K562 (cell line): ENCODE results near the gene EPB41L3. TPM values are rescaled to one million over a fixed set of nuclear protein-coding genes. Genes with fewer than 3 reads are reported as not detected.

Experiments used
- ATAC-seq: fragments of 200-7000 bp; cut with Tn5 transposase; 3 replicates; pipeline ENCODE4 v1.9.1; 2020; ENCODE audit warnings: moderate library complexity
- BruUV-seq: library from RNA; stranded (reverse); fragments of 400-500 nt; replicated peaks from 2 replicates; lab custom pipeline; 2021; lab: Mats Ljungman, UMichigan
- CTCF ChIA-PET: fragments of 300-600 bp; formaldehyde crosslinking; extraction: SDS; loops from one replicate; lab custom pipeline; 2021; ENCODE audit warnings: low intra/inter-chr PET ratio; lab: Yijun Ruan, JAX
- POLR2A ChIA-PET: fragments of 300-600, 350-650 bp; sonication (Branson Sonifier 250); formaldehyde crosslinking; extraction: SDS; loops from one replicate; lab custom pipeline; 2021; ENCODE audit warnings: antibody characterized with exemption, inconsistent platforms; lab: Yijun Ruan, JAX
- DNase-seq, 4 experiments: peaks; one replicate each; pipeline versions ENCODE4 v3.0.0 to v3.0.0-alpha.2; 2011 to 2018; ENCODE audit warnings: low spot score in 3 of 4, mixed read lengths in 3 of 4; ENCODE audit errors: extremely low read depth in 1 of 4
- FAIRE-seq: peaks from 2 replicates; lab custom pipeline; 2011; peaks lifted over from hg19 to GRCh38; lab: Jason Lieb, UNC
- H2AFZ ChIP-seq: 2 replicates; pipeline ENCODE4 v1.6.0; 2011; ENCODE audit warnings: low read depth, low read length, control low read depth, inconsistent platforms
- H3K27ac ChIP-seq: fragments of 200-600 bp; 3 replicates; pipeline ENCODE4 v1.8.0; 2011; ENCODE audit warnings: low read depth, mild to moderate bottlenecking, control low read depth, inconsistent platforms, low read length, moderate library complexity, mixed read lengths; ENCODE audit errors: extremely low read depth
- H3K27me3 ChIP-seq, 2 experiments: fragments of 300-600 bp in 1 of 2; 2 replicates in 1 of 2; 3 replicates in 1 of 2; pipeline versions ENCODE4 v1.6.0 to v1.8.0; 2011; ENCODE audit warnings: inconsistent platforms in 2 of 2, low read length in 2 of 2, mild to moderate bottlenecking in 1 of 2, mixed read lengths in 1 of 2, moderate library complexity in 1 of 2; ENCODE audit not compliant: control insufficient read depth in 2 of 2, insufficient read depth in 2 of 2
- H3K36me3 ChIP-seq: fragments of 300-600 bp; 3 replicates; pipeline ENCODE4 v1.8.0; 2011; ENCODE audit warnings: mild to moderate bottlenecking, low read length, inconsistent platforms; ENCODE audit not compliant: control insufficient read depth, insufficient read depth
- H3K4me1 ChIP-seq, 2 experiments: fragments of 200-600 bp in 1 of 2; replicated peaks in 1 of 2; 2 replicates in 1 of 2; 3 replicates in 1 of 2; pipeline versions ENCODE4 v1.5.1 to v1.8.0; 2011; ENCODE audit warnings: inconsistent platforms in 2 of 2, low read length in 2 of 2, mild to moderate bottlenecking in 1 of 2, mixed read lengths in 1 of 2, moderate library complexity in 1 of 2; ENCODE audit not compliant: control insufficient read depth in 2 of 2, insufficient read depth in 2 of 2
- H3K4me2 ChIP-seq: 2 replicates; pipeline ENCODE4 v1.6.1; 2011; ENCODE audit warnings: low read length, control low read depth, inconsistent platforms, mixed read lengths; ENCODE audit not compliant: insufficient read depth
- H3K4me3 ChIP-seq: fragments of 200-600 bp; sonication (generic), shearing (Covaris generic); 2 replicates; pipeline ENCODE4 v1.5.1; 2016; ENCODE audit warnings: control low read depth, inconsistent platforms
- H3K79me2 ChIP-seq: fragments of 200-600 bp; 3 replicates; pipeline ENCODE4 v1.8.0; 2011; ENCODE audit warnings: low read length, inconsistent platforms; ENCODE audit not compliant: control insufficient read depth, insufficient read depth
- H3K9ac ChIP-seq, 2 experiments: 2 replicates each; pipeline versions ENCODE4 v1.6.0 to v1.6.1; 2011; ENCODE audit warnings: low read depth in 2 of 2, low read length in 2 of 2, control low read depth in 1 of 2, inconsistent platforms in 1 of 2, mild to moderate bottlenecking in 1 of 2, mixed read lengths in 1 of 2; ENCODE audit not compliant: insufficient read depth in 1 of 2
- H3K9me1 ChIP-seq: one replicate; pipeline ENCODE4 v1.6.0; 2011; ENCODE audit warnings: inconsistent platforms, mild to moderate bottlenecking, low read length, moderate library complexity; ENCODE audit not compliant: control insufficient read depth, insufficient read depth
- H3K9me3 ChIP-seq: replicated peaks from 2 replicates; pipeline ENCODE4 v1.5.1; 2011; ENCODE audit warnings: low read depth, low read length, inconsistent platforms; ENCODE audit not compliant: control insufficient read depth, insufficient read depth
- H4K20me1 ChIP-seq: replicated peaks from 2 replicates; pipeline ENCODE4 v1.6.1; 2011; ENCODE audit warnings: low read length, inconsistent platforms, mixed read lengths; ENCODE audit not compliant: control insufficient read depth, insufficient read depth
- HSF4 ChIP-seq: fragments of 250-450 bp; sonication (Bioruptor Pico); IDR thresholded peaks from 2 replicates; pipeline ENCODE4 v2.1.2; 2022; ENCODE audit warnings: mild to moderate bottlenecking, moderate library complexity, borderline replicate concordance
- MCM5 ChIP-seq: fragments of 450-650 bp; IDR thresholded peaks from 2 replicates; pipeline ENCODE4 v1.6.1; 2016; ENCODE audit warnings: low read depth
- MYNN ChIP-seq, 2 experiments: sonication (generic); formaldehyde crosslinking in 1 of 2; IDR thresholded peaks; 2 replicates each; pipeline versions ENCODE4 v1.5.0 to v1.6.1; 2016 to 2020; ENCODE audit warnings: antibody characterized with exemption in 1 of 2, missing genetic modification reagents in 1 of 2
- TFAP4 ChIP-seq: sonication (generic); formaldehyde crosslinking; IDR thresholded peaks from 2 replicates; pipeline ENCODE4 v1.8.0; 2022; ENCODE audit warnings: missing genetic modification reagents, mild to moderate bottlenecking, moderate library complexity, borderline replicate concordance
- ZNF717 ChIP-seq: fragments of 250-450 bp; sonication (Bioruptor Pico); IDR thresholded peaks from 2 replicates; pipeline ENCODE4 v1.5.0; 2021
- WGBS: fragments of 100-300 bp; shearing (Covaris generic); methylation state at CpG from one replicate; pipeline ENCODE4 v1.1.6; 2016; ENCODE audit warnings: low coverage, mixed read lengths; ENCODE audit not compliant: insufficient coverage; ENCODE audit errors: missing lambda C conversion rate; 5-methylcytosine and 5-hydroxymethylcytosine counted together
- in situ Hi-C: fragments of 300-500 bp; cut with MboI; formaldehyde crosslinking; loops from 4 replicates; pipeline ENCODE4 v1.15.0; 2018; ENCODE audit warnings: inconsistent platforms, mixed read lengths
- intact Hi-C: fragments of 100-400 bp; cut with micrococcal nuclease; formaldehyde crosslinking; loops from 2 replicates; pipeline ENCODE4 v1.14.2; 2022
- polyA plus RNA-seq, 8 experiments: library from polyadenylated mRNA; depleted of rRNA in 4 of 8; stranded (reverse) in 5 of 8; unstranded in 3 of 8; fragments of >200 nt; fragmentation: Nextera tagmentation in 2 of 8; fragmentation: Illumina TruSeq in 1 of 8; extraction: Ambion mirVana in 2 of 8; extraction: Trizol in 1 of 8; gene quantifications; 2 replicates each; pipeline versions ENCODE4 v1.2.1 to v1.2.3, GENCODE V29; 2011 to 2014; ENCODE audit warnings: inconsistent platforms in 1 of 8, missing spikeins in 1 of 8
- total RNA-seq, 7 experiments: library from RNA; depleted of rRNA in 6 of 7; stranded (reverse); fragments of >200 nt in 6 of 7; fragmentation: Illumina TruSeq in 2 of 7; extraction: Trizol in 2 of 7; gene quantifications; 2 replicates each; pipeline versions ENCODE4 v1.2.1 to v1.2.3, GENCODE V29; 2011 to 2021; ENCODE audit warnings: low replicate concordance in 1 of 7
- TF ChIP-seq, protein P1 (sequence below): sonication (generic); formaldehyde crosslinking; IDR thresholded peaks from 2 replicates; pipeline ENCODE4 v1.8.0; 2023; ENCODE audit warnings: missing genetic modification reagents, mild to moderate bottlenecking, borderline replicate concordance
- TF ChIP-seq, protein P2 (sequence below), 2 experiments: fragments of 450-650 bp; conservative IDR thresholded peaks; 2 replicates each; pipeline ENCODE4 v1.6.1; 2017; ENCODE audit warnings: mild to moderate bottlenecking in 2 of 2, moderate library complexity in 2 of 2
- TF ChIP-seq, protein P3 (sequence below): fragments of 450-650 bp; formaldehyde crosslinking; IDR thresholded peaks from 2 replicates; pipeline ENCODE4 v1.4.0; 2020; ENCODE audit warnings: mild to moderate bottlenecking, moderate library complexity
- TF ChIP-seq, protein P4 (sequence below), 2 experiments: fragments of 450-650 bp in 1 of 2; sonication (generic) in 1 of 2; formaldehyde crosslinking; conservative IDR thresholded peaks; 2 replicates each; pipeline versions ENCODE4 v1.4.0 to v1.8.1; 2020 to 2022; ENCODE audit warnings: mild to moderate bottlenecking in 1 of 2, missing genetic modification reagents in 1 of 2

The EPB41L3 gene
- total and polyA plus RNA-seq, 9 of the 15 experiments (the other 6 are each of a cell fraction or from before 2014, with no cell fraction given): 0.44 to 0.49 TPM; not detected in 7

DNA sequence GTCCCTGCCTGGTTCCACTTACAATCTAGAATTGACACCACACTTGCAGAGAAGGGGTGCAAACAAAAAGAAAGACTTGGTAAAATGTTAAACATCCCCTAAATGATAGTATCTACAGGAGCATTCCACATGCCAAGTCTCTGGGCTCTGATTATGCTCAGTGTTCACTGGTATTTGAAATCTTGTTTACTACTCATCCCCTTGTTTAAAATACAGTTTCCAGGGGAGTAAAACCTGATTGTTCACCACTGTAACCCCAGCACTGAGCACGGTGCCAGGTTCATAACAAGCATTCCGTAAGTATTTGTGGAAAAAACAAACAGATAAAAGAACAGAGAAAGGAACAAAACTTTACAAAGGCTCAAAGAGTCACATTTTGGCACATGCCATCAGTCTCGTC, 11.7 kb downstream of the EPB41L3 start:
- Histone ChIP-seq H3K79me2 (no peaks in the 10 kb centered on the region), H3K9me1 (no peaks in the 10 kb centered on the region), H4K20me1 (no peaks in the 10 kb centered on the region), H3K9me3 (no peaks in the 10 kb centered on the region; the same call in 1 of the 2 replicates), H3K4me1 (no peaks in the 10 kb centered on the region), H3K9ac (no peak overlapping the region), H3K4me3 (no peak overlapping the region), H3K36me3 (no peaks in the 10 kb centered on the region), H3K4me2 (no peak overlapping the region), H3K27ac (no peak overlapping the region), H2AFZ (no peak overlapping the region), H3K27me3 (no peaks in the 10 kb centered on the region)
- DNase-seq (no peak), ATAC-seq (no peak), FAIRE-seq (no peak)
- intact Hi-C loops (no loop called here), in situ Hi-C loops (no loop called here)
- 0% methylated on average over 3 of the region's 3 CpGs for WGBS
- ChIA-PET CTCF (no interaction called here), POLR2A (no interaction called here)
- no TSS peak for BruUV-seq
- TF ChIP-seq MYNN (IDR thresholded peaks at IDR 0.05) (no peak), MYNN (CRISPR knock-in tag; IDR thresholded peaks at IDR 0.05) (no peak), TFAP4 (CRISPR knock-in tag) (no peak), ZNF717 (no peak), HSF4 (CRISPR knock-in tag) (no peak), MCM5 (no peak)
- TF ChIP-seq, protein P1, sequence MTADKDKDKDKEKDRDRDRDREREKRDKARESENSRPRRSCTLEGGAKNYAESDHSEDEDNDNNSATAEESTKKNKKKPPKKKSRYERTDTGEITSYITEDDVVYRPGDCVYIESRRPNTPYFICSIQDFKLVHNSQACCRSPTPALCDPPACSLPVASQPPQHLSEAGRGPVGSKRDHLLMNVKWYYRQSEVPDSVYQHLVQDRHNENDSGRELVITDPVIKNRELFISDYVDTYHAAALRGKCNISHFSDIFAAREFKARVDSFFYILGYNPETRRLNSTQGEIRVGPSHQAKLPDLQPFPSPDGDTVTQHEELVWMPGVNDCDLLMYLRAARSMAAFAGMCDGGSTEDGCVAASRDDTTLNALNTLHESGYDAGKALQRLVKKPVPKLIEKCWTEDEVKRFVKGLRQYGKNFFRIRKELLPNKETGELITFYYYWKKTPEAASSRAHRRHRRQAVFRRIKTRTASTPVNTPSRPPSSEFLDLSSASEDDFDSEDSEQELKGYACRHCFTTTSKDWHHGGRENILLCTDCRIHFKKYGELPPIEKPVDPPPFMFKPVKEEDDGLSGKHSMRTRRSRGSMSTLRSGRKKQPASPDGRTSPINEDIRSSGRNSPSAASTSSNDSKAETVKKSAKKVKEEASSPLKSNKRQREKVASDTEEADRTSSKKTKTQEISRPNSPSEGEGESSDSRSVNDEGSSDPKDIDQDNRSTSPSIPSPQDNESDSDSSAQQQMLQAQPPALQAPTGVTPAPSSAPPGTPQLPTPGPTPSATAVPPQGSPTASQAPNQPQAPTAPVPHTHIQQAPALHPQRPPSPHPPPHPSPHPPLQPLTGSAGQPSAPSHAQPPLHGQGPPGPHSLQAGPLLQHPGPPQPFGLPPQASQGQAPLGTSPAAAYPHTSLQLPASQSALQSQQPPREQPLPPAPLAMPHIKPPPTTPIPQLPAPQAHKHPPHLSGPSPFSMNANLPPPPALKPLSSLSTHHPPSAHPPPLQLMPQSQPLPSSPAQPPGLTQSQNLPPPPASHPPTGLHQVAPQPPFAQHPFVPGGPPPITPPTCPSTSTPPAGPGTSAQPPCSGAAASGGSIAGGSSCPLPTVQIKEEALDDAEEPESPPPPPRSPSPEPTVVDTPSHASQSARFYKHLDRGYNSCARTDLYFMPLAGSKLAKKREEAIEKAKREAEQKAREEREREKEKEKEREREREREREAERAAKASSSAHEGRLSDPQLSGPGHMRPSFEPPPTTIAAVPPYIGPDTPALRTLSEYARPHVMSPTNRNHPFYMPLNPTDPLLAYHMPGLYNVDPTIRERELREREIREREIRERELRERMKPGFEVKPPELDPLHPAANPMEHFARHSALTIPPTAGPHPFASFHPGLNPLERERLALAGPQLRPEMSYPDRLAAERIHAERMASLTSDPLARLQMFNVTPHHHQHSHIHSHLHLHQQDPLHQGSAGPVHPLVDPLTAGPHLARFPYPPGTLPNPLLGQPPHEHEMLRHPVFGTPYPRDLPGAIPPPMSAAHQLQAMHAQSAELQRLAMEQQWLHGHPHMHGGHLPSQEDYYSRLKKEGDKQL (CRISPR knock-in tag): no peak
- TF ChIP-seq, protein P2, sequence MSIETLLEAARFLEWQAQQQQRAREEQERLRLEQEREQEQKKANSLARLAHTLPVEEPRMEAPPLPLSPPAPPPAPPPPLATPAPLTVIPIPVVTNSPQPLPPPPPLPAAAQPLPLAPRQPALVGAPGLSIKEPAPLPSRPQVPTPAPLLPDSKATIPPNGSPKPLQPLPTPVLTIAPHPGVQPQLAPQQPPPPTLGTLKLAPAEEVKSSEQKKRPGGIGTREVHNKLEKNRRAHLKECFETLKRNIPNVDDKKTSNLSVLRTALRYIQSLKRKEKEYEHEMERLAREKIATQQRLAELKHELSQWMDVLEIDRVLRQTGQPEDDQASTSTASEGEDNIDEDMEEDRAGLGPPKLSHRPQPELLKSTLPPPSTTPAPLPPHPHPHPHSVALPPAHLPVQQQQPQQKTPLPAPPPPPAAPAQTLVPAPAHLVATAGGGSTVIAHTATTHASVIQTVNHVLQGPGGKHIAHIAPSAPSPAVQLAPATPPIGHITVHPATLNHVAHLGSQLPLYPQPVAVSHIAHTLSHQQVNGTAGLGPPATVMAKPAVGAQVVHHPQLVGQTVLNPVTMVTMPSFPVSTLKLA (conservative IDR thresholded peaks at IDR 0.05): no peak
- TF ChIP-seq, protein P3, sequence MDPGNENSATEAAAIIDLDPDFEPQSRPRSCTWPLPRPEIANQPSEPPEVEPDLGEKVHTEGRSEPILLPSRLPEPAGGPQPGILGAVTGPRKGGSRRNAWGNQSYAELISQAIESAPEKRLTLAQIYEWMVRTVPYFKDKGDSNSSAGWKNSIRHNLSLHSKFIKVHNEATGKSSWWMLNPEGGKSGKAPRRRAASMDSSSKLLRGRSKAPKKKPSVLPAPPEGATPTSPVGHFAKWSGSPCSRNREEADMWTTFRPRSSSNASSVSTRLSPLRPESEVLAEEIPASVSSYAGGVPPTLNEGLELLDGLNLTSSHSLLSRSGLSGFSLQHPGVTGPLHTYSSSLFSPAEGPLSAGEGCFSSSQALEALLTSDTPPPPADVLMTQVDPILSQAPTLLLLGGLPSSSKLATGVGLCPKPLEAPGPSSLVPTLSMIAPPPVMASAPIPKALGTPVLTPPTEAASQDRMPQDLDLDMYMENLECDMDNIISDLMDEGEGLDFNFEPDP (CRISPR knock-in tag): no peak
- TF ChIP-seq, protein P4, sequence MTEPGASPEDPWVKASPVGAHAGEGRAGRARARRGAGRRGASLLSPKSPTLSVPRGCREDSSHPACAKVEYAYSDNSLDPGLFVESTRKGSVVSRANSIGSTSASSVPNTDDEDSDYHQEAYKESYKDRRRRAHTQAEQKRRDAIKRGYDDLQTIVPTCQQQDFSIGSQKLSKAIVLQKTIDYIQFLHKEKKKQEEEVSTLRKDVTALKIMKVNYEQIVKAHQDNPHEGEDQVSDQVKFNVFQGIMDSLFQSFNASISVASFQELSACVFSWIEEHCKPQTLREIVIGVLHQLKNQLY (CRISPR knock-in tag; conservative IDR thresholded peaks at IDR 0.05): no peak
